Activated naive CD8-positive, alpha-beta T cell treated with anti-CD3 and anti-CD28 coated beads, Interleukin-2, amount 50 U/mL, for 24 hours (primary cell): ENCODE results near the gene SP4.

ENCODE experiments used
- ATAC-seq: fragments of 150-1000 bp; cut with Tn5 transposase; one replicate; pipeline ENCODE4 v1.10.0; 2021
- DNase-seq: peaks from one replicate; pipeline ENCODE4 v3.0.0; 2021
- H3K27ac Mint-ChIP-seq: one replicate; pipeline ENCODE4 v1.8.0; 2021; ENCODE audit warnings: mild to moderate bottlenecking, mixed read lengths
- H3K27me3 Mint-ChIP-seq: one replicate; pipeline ENCODE4 v1.8.0; 2021; ENCODE audit warnings: mixed read lengths
- H3K36me3 Mint-ChIP-seq: one replicate; pipeline ENCODE4 v1.8.0; 2021; ENCODE audit warnings: low read depth, mixed read lengths
- H3K4me1 Mint-ChIP-seq: one replicate; pipeline ENCODE4 v1.8.0; 2021; ENCODE audit warnings: mixed read lengths
- H3K4me3 Mint-ChIP-seq: one replicate; pipeline ENCODE4 v1.8.0; 2021; ENCODE audit warnings: mild to moderate bottlenecking, moderate library complexity, mixed read lengths
- H3K9me3 Mint-ChIP-seq: one replicate; pipeline ENCODE4 v1.8.0; 2021; ENCODE audit warnings: mixed read lengths

Gene SP4

DNA sequence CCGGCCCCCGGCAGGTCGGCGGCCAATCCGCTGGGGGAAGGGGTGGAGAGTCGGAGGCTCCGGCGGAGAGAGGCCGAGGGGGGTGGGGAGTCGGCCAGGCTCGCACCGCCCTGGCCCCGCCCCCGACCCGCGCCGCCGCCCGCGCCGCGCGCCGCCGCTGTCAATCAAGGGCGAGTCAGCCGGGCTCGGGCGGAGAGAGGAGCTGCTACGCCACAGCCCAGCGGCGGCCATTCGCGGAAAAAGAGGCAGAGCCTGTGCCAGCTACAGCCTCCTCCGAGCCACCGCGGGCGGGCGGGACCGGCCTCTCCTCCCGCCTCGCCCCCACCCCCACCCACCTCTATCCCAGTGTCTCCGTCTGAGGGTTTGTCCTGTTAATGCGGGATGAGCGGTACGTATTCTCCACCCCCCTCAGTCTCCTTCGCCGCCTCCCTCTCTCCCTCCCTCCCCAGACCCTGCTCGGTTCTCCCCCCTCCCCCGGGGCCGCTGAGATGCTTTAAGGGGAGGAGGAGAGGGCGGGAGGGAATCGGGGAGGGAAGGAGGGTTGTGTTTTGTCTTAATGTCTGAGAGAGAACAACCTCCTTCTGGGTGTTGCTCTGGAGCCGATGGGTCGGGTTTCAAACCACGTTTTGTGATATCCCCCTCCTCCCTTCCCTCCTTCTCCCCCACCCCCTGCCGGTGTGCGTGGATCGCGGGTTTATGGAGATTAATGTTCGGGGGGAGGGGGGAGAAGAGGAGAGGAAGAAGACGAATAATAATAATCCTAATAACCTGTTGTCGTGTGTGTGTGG is at the start of gene SP4:
TSS of gene SP4 (plus strand) at position 213 of the 788 bp plus-strand sequence. CDS start at position 382, 169 bp downstream.
- DNase-seq (peak; percentile 94), ATAC-seq (peak; percentile 81)
- Mint-ChIP-seq H3K4me1 (peaks cover 56% of the 10 kb centered on the region), H3K27me3 (no peaks in the 10 kb centered on the region), H3K27ac (peak within 1 kb of the TSS; percentile 99), H3K9me3 (no peaks in the 10 kb centered on the region), H3K36me3 (peaks cover 19% of the 10 kb centered on the region), H3K4me3 (peak within 1 kb of the TSS; percentile 98)

DNA sequence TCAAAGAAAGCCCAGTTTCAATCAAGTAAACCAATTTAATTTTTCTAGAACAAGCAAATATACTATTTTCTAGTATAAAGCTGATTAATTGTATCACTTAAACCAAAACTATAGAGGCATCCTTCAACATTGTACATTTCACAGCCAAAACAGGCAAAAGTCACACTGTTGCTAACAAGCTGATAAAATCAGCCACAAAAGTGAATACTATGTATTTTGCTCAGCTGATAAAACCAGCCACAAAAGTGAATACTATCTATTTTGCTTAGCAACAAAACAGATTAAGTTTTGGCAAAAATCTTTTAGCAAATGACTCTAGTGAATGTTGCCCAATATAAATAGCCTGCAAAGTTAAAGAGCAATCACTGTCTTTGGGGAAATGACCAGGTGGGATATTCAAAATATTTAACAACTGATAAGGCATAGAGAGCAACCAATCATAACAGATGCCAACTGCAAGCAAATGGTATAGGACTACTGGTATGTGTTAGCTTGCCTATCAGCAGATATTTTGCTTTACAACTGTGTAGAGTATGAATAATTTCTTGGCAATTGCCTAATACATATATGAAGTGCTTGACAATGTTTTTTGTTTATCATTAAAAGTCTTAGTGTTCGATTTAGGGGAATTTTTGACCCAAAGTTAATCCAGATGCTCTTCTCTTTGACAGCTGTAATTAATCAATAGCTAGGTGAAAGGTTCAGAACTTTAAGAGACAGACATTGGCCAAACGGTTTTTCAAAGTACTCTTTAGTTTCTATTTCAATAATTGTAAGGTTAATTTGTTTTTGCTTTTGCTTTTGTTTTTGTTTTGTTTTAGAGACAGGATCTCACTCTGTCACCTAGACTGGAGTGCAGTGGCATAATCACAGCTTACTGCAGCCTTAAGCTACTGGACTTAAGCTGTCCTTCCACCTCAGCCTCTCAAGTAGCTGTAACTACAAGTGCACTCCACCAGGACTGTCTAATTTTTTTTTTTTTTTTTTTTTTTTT is 44.4 kb upstream of the SP4 start:
- peaks cover 9% of the 10 kb centered on the region for H3K4me1 Mint-ChIP-seq
- no peaks in the 10 kb centered on the region for H3K27me3 Mint-ChIP-seq

DNA sequence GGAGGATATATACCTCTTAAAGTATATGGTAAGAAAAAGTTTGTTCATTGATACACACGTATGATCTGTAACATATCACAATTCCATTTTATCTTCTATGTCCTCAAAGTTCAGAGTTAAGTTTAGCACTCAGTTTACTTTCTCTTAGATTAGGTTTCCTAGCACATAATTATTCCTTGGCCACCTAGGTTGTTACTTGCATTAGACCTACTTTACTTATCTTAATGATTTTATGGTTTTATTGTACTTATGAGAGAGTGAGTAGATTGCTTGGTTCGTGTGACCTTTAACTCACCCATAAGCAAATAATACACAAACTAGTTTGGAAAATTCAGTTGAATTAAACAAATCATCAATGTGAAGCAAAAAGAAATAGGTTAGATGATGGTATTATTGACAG is 33.9 kb upstream of the SP4 start:
- H3K9me3 Mint-ChIP-seq, result no peaks in the 10 kb centered on the region
- DNase-seq (no peak), ATAC-seq (no peak)
- H3K4me1 Mint-ChIP-seq, result no peaks in the 10 kb centered on the region
- no peak overlapping the region for H3K27ac Mint-ChIP-seq
- no peak overlapping the region for H3K4me3 Mint-ChIP-seq
- no peaks in the 10 kb centered on the region for H3K27me3 Mint-ChIP-seq
- H3K36me3 Mint-ChIP-seq, result no peaks in the 10 kb centered on the region

More for the DNA sequence above, 44.4 kb upstream of the SP4 start:
- Mint-ChIP-seq H3K9me3 (no peaks in the 10 kb centered on the region), H3K36me3 (no peaks in the 10 kb centered on the region), H3K27ac (no peak overlapping the region), H3K4me3 (no peak overlapping the region)
- DNase-seq, result no peak
- ATAC-seq, result no peak

DNA sequence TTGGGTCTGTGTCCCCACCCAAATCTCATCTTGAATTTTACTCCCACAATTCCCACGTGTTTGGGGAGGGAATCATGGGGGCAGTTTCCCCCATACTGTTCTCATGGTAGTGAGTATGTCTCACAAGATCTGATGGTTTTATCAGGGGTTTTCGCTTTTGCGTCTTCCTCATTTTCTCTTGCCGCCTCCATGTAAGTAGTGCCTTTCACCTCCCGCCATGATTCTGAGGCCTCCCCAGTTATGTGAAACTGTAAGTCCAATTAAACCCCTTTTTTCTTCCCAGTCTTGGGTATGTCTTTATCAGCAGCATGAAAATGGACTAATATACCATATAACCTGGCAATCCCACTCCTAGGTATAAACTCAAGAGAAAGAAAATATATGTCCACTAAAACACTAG is 25.9 kb upstream of the SP4 start:
- no peak for ATAC-seq
- H3K9me3 Mint-ChIP-seq, result peaks cover 19% of the 10 kb centered on the region
- DNase-seq, result no peak

DNA sequence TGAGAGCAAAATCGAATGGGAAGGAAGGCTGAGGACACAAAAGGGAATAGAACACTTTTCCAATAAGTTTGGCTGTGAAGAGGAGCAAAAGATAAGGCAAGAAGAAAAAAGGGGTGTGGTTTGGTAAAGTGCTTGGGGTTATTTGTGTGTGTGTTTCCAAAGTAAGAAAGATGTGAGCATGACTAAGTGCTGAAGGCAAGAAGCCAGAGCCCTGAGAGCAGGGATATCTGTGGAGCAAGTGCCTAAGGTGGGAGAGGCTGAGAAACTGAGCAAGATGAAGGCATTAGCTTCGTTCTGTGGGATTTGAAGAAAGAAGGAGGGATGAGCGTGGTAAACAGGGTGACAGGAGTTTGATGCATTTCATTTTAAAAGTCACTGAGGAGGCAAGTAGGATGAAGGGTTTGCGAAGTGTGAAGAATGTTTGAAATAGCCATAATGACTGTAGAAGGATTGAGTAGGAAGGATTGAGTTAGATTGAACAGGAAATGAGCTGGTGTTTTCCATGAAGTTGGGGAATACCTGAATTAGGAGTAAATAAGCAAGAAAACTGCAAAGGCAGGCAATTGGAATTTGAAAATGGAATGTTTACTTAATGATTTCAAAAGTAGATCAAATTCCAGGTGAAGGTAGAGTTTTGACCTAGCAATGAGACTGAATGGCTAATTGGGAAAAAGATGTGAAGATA is 19.9 kb upstream of the SP4 start:
- H3K27me3 Mint-ChIP-seq, result peaks cover 1% of the 10 kb centered on the region
- peaks cover 8% of the 10 kb centered on the region for H3K9me3 Mint-ChIP-seq
- no peak for ATAC-seq
- peaks cover 16% of the 10 kb centered on the region for H3K4me1 Mint-ChIP-seq
- no peak for DNase-seq
- no peak overlapping the region for H3K4me3 Mint-ChIP-seq
- H3K27ac Mint-ChIP-seq, result no peak overlapping the region
- no peaks in the 10 kb centered on the region for H3K36me3 Mint-ChIP-seq

More for the DNA sequence above, 25.9 kb upstream of the SP4 start:
- Mint-ChIP-seq H3K36me3 (no peaks in the 10 kb centered on the region), H3K4me3 (no peak overlapping the region), H3K27ac (no peak overlapping the region), H3K27me3 (no peaks in the 10 kb centered on the region), H3K4me1 (no peaks in the 10 kb centered on the region)

DNA sequence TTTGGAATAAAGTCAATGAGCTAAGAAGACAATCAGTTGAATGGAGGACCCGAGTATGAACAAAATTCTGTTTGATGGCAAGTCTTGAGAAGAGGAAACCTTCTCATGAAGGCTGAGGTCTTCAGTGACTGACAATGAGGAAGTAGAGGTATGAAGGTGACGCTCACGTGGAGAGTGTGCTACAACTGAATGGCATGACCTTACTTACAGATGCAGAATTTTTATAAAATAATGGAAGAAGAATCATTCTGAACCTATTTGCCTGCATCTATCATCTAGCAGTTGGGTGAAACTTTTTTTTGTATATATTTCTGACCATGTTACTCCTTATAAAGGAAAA is 19.4 kb upstream of the SP4 start:
- DNase-seq (no peak), ATAC-seq (no peak)
- no peaks in the 10 kb centered on the region for H3K36me3 Mint-ChIP-seq
- H3K9me3 Mint-ChIP-seq, result peaks cover 6% of the 10 kb centered on the region
- H3K4me3 Mint-ChIP-seq, result no peak overlapping the region
- H3K27me3 Mint-ChIP-seq, result peaks cover 1% of the 10 kb centered on the region
- peaks cover 19% of the 10 kb centered on the region for H3K4me1 Mint-ChIP-seq
- H3K27ac Mint-ChIP-seq, result no peak overlapping the region

DNA sequence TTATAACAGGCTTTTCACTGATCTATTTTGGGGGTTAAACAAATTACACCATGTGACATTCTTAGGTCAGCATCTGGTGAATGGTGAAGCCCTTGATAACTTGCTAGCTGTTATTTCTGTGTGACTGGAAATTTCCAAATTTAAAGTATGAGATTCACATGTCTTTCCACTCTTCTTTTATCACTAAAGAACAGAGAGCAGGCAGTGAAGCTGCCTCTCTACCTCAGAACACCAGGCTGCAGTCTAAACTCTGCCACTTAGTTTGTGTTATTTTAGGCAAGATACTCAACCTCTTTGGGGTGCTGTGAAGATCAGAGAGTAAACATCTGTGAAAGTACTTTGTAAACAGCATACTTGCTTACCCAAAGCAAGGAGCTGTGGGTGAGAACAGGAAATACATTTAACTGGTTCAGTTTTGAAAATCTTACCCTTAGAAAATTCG is 15.5 kb upstream of the SP4 start:
- DNase-seq (no peak), ATAC-seq (no peak)
- H3K4me1 Mint-ChIP-seq, result peaks cover 22% of the 10 kb centered on the region
- no peak overlapping the region for H3K27ac Mint-ChIP-seq
- no peaks in the 10 kb centered on the region for H3K36me3 Mint-ChIP-seq
- no peak overlapping the region for H3K4me3 Mint-ChIP-seq
- H3K27me3 Mint-ChIP-seq, result peaks cover 1% of the 10 kb centered on the region
- peaks cover 4% of the 10 kb centered on the region for H3K9me3 Mint-ChIP-seq

DNA sequence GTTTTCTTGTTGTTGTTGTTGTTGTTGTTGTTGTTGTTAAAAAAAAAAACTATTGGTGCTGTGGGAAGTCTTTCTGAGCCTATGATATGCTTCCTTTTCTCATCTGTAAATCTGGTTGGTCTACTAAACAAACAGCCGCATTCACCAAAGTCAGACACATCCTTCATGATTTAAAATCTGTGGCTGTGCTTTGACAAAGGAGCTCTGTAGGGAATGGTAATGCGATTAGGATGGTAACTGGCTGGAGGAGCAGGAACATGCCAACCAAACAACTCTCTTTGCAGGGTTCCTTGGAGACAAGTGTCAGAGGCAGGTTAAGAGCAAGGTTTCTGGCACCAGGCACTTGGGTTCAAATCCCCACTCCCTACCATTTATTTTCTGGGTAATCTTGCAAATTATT is 14.9 kb upstream of the SP4 start:
- peak overlapping the region; percentile 12 for H3K27ac Mint-ChIP-seq
- peaks cover 4% of the 10 kb centered on the region for H3K9me3 Mint-ChIP-seq
- H3K4me3 Mint-ChIP-seq, result no peak overlapping the region
- no peaks in the 10 kb centered on the region for H3K36me3 Mint-ChIP-seq
- no peak for ATAC-seq
- H3K4me1 Mint-ChIP-seq, result peaks cover 20% of the 10 kb centered on the region
- DNase-seq, result no peak
- H3K27me3 Mint-ChIP-seq, result peaks cover 1% of the 10 kb centered on the region

DNA sequence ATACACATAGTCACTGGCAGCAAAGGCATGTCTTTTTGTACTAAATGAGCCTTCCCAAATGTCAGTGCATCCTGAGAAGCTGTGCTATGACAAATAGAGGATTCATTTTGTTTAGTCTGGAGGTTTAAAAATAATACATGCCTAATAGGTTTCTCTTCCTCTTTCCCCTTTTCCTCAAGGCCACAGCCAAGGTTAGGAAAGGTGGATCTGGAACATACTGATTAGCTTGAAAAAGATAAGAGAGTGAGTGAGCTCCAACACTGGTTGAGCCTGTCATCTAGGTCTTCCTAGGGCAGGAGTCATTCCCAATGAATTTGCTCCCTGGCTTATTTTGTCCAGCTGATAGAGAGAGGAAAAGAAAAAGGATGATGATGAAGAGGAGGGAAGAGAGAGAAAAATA is 14.4 kb upstream of the SP4 start:
- ATAC-seq (no peak), DNase-seq (no peak)
- H3K4me1 Mint-ChIP-seq, result peaks cover 16% of the 10 kb centered on the region
- H3K4me3 Mint-ChIP-seq, result no peak overlapping the region
- peaks cover 1% of the 10 kb centered on the region for H3K27me3 Mint-ChIP-seq
- no peak overlapping the region for H3K27ac Mint-ChIP-seq
- H3K9me3 Mint-ChIP-seq, result peaks cover 4% of the 10 kb centered on the region
- H3K36me3 Mint-ChIP-seq, result no peaks in the 10 kb centered on the region

DNA sequence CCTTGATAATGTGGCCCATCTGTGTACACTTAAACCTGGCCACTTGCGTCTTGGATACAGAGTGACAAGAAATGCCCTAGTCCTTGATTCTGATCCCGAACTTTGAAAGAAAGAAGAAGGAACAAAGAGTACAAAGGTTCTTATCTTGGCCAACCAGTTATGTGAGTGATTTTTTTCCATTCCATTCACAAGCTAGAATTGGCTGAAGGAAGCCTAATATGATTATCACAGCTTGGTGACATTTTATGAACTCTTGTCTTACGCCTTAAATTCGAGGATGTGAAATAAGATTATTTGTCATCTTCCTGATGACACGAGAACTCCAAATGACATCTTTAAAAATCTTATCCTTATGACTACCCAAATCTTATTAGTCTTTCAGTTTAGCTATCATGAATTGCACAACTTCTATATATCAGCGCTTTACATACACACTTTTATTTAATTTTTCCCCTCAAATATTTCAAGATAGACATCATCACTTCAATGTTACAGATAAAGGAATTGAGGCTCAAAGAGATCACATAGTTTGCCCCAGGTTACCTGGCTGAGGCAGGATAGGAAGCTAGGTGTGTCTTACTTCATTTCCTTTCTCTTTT is 13.0 kb upstream of the SP4 start:
- DNase-seq, result no peak
- Mint-ChIP-seq H3K4me1 (peaks cover 16% of the 10 kb centered on the region), H3K36me3 (no peaks in the 10 kb centered on the region), H3K27me3 (peaks cover 1% of the 10 kb centered on the region), H3K4me3 (no peak overlapping the region), H3K9me3 (peaks cover 4% of the 10 kb centered on the region), H3K27ac (no peak overlapping the region)
- no peak for ATAC-seq

DNA sequence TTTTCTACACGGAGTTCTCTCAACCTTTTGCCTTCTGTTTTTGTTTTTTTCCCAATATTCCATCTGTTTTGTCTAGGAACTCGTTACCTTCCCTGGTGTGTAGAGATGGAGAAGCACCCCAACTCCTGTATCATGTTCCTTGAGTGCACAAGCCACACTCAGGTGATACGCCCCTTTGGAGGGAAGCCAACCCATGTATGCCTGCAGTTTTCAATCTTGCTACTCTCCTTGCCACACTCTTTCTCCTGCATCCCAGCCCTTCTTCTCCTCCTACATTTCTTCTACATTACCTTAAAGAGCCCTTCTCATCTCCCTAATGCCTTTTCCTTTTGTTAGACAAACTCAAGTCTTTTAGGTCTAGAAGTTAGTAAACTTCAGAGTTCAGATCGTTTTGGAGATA is 10.2 kb upstream of the SP4 start:
- Mint-ChIP-seq H3K4me1 (peaks cover 9% of the 10 kb centered on the region), H3K4me3 (no peak overlapping the region), H3K27ac (no peak overlapping the region), H3K36me3 (no peaks in the 10 kb centered on the region), H3K27me3 (no peaks in the 10 kb centered on the region), H3K9me3 (peaks cover 4% of the 10 kb centered on the region)
- DNase-seq (no peak), ATAC-seq (no peak)

DNA sequence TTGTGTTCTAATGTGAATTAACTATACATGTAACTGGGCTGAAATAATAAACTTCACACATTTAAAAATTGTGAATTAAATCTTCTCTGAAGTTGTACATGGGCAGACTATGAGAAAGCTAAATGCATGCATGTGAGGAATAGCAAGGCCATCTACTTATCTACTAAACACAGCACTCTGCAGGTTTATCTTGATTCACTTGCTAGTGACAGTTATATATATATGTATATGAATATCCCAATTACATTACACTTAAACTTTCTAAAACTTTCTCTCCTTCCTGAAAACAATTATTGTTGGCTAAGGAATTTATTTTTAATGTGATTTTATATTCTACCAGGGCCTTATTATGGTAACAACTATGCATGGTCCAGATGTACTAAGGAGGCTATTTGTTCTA is 5.1 kb upstream of the SP4 start:
- H3K4me3 Mint-ChIP-seq, result no peak overlapping the region
- H3K9me3 Mint-ChIP-seq, result no peaks in the 10 kb centered on the region
- no peak for DNase-seq
- no peaks in the 10 kb centered on the region for H3K27me3 Mint-ChIP-seq
- H3K27ac Mint-ChIP-seq, result no peak overlapping the region
- peaks cover 10% of the 10 kb centered on the region for H3K4me1 Mint-ChIP-seq
- no peak for ATAC-seq
- no peaks in the 10 kb centered on the region for H3K36me3 Mint-ChIP-seq

DNA sequence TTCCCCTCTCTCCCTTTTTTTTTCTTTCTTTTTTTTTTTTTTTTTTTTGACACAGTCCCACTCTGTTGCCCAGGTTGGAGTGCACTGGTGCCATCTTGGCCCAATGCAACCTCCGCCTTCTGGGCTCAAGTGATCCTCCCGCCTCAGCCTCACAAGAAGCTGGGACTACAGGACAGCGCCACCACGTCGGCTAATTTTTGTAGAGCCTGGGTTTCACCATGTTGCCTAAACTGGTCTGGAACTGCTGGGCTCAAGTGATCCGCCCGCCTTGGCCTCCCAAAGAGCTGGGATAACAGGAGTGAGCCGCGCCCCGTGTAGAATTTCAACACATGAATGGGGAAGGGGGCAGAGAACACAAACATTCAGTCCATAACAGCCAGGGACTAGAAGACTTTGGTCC is 2.6 kb upstream of the SP4 start:
- no peak for DNase-seq
- Mint-ChIP-seq H3K36me3 (peaks cover 15% of the 10 kb centered on the region), H3K9me3 (no peaks in the 10 kb centered on the region), H3K27me3 (no peaks in the 10 kb centered on the region), H3K27ac (no peak overlapping the region), H3K4me3 (no peak overlapping the region), H3K4me1 (peaks cover 29% of the 10 kb centered on the region)
- no peak for ATAC-seq
